PC-3 (cell line): Measurements from ENCODE around the gene CYP2A7. TPM values are rescaled to one million over a fixed set of nuclear protein-coding genes. Genes with fewer than 3 reads are reported as not detected.
"Not testable (repeated sequence)": the region's sequence is repeated elsewhere in the genome, so short reads cannot be mapped to it uniquely, and the experiment has no call there.

ENCODE experiments used
- ATAC-seq: fragments of 200-7000 bp; cut with Tn5 transposase; 2 replicates; pipeline ENCODE4 v1.9.1; 2020; ENCODE audit warnings: mild to moderate bottlenecking, moderate library complexity
- BruUV-seq: library from RNA; stranded (reverse); fragments of 400-500 nt; replicated peaks from 2 replicates; lab custom pipeline; 2021; lab: Mats Ljungman, UMichigan
- CTCF ChIA-PET: fragments of 300-600 bp; sonication (Branson Sonifier 250); formaldehyde crosslinking; loops from one replicate; lab custom pipeline; 2022; ENCODE audit warnings: antibody characterized with exemption; lab: Charles Lee
- POLR2A ChIA-PET: fragments of 300-600 bp; sonication (Branson Sonifier 250); formaldehyde crosslinking; loops from one replicate; lab custom pipeline; 2022; ENCODE audit warnings: antibody characterized with exemption; ENCODE audit not compliant: unreplicated experiment; lab: Charles Lee
- DNase-seq: peaks from one replicate; pipeline ENCODE4 v3.0.0-alpha.2; 2015
- H2AFZ ChIP-seq: fragments of 300-600 bp; sonication (generic); 2 replicates; pipeline ENCODE4 v1.6.0; 2016; ENCODE audit warnings: antibody characterized with exemption, low read length
- H3F3A ChIP-seq: fragments of 300-600 bp; sonication (generic); one replicate; pipeline ENCODE4 v1.6.0; 2017; ENCODE audit warnings: antibody characterized with exemption, low read length, control low read depth, mild to moderate bottlenecking; ENCODE audit not compliant: unreplicated experiment
- H3K27ac ChIP-seq: fragments of 300-600 bp; sonication (generic); 2 replicates; pipeline ENCODE4 v1.5.1; 2016; ENCODE audit warnings: mild to moderate bottlenecking, low read length
- H3K27me3 ChIP-seq: fragments of 300-600 bp; sonication (generic); 2 replicates; pipeline ENCODE4 v1.6.1; 2016; ENCODE audit warnings: low read length, mixed read lengths
- H3K36me3 ChIP-seq: fragments of 300-600 bp; sonication (generic); 2 replicates; pipeline ENCODE4 v1.6.1; 2016; ENCODE audit warnings: low read depth, mixed run types, low read length, mixed read lengths
- H3K4me1 ChIP-seq: fragments of 300-600 bp; sonication (generic); 2 replicates; pipeline ENCODE4 v1.5.1; 2016; ENCODE audit warnings: low read length; ENCODE audit not compliant: insufficient read depth
- H3K4me2 ChIP-seq: fragments of 300-600 bp; sonication (generic); 2 replicates; pipeline ENCODE4 v1.6.0; 2016; ENCODE audit warnings: low read length
- H3K4me3 ChIP-seq: fragments of 300-600 bp; sonication (generic); 2 replicates; pipeline ENCODE4 v1.5.1; 2016; ENCODE audit warnings: mild to moderate bottlenecking, low read length, mixed read lengths
- H3K79me2 ChIP-seq: fragments of 300-600 bp; sonication (generic); 2 replicates; pipeline ENCODE4 v1.6.1; 2017; ENCODE audit warnings: low read length, mixed read lengths
- H3K9ac ChIP-seq: fragments of 300-600 bp; sonication (generic); 2 replicates; pipeline ENCODE4 v1.6.0; 2016; ENCODE audit warnings: mild to moderate bottlenecking, low read length
- H3K9me2 ChIP-seq: fragments of 300-600 bp; sonication (generic); replicated peaks from 2 replicates; pipeline ENCODE4 v1.6.1; 2016; ENCODE audit warnings: mixed run types, low read length, mixed read lengths
- H3K9me3 ChIP-seq: fragments of 300-600 bp; sonication (generic); 2 replicates; pipeline ENCODE4 v1.6.1; 2016; ENCODE audit warnings: low read length, mixed read lengths
- H4K20me1 ChIP-seq: fragments of 300-600 bp; sonication (generic); 2 replicates; pipeline ENCODE4 v1.6.1; 2016; ENCODE audit warnings: low read length, mixed read lengths
- intact Hi-C: fragments of 100-400 bp; cut with micrococcal nuclease; formaldehyde crosslinking; loops from 2 replicates; pipeline ENCODE4 v1.9.0; 2023
- total RNA-seq: library from RNA; depleted of rRNA; stranded (reverse); fragments of >200 nt; gene quantifications from 2 replicates; pipeline ENCODE4 v1.2.3, GENCODE V29; 2014

CYP2A7 gene
- total RNA-seq, 1 experiment from 2014 or later: not detected

GRCh38 chr19:40901975-40902750, 20.1 kb upstream of the CYP2A7 start:
- H2AFZ ChIP-seq, H4K20me1 ChIP-seq, H3K4me3 ChIP-seq, H3K27ac ChIP-seq, POLR2A ChIA-PET, CTCF ChIA-PET, DNase-seq, H3K9me2 ChIP-seq, H3K79me2 ChIP-seq, H3K27me3 ChIP-seq, H3K4me2 ChIP-seq, BruUV-seq, ATAC-seq, H3F3A ChIP-seq, H3K9me3 ChIP-seq, intact Hi-C loops, H3K9ac ChIP-seq, H3K36me3 ChIP-seq: not testable (repeated sequence)
- peaks cover 11% of the 10 kb centered on the region for H3K4me1 ChIP-seq

- H3K4me1 ChIP-seq: peaks cover 24% of the 10 kb centered on the region
- H2AFZ ChIP-seq, H3K27ac ChIP-seq, DNase-seq, POLR2A ChIA-PET, intact Hi-C loops, H3K9me3 ChIP-seq, H3K4me3 ChIP-seq, H3K4me2 ChIP-seq, H3K36me3 ChIP-seq, BruUV-seq, H3K9me2 ChIP-seq, H3K79me2 ChIP-seq, H4K20me1 ChIP-seq, H3K27me3 ChIP-seq, H3K9ac ChIP-seq, ATAC-seq, CTCF ChIA-PET, H3F3A ChIP-seq: not testable (repeated sequence)
These were observed 18.5 kb upstream of the CYP2A7 start for GRCh38 chr19:40900521-40900920.

DNA sequence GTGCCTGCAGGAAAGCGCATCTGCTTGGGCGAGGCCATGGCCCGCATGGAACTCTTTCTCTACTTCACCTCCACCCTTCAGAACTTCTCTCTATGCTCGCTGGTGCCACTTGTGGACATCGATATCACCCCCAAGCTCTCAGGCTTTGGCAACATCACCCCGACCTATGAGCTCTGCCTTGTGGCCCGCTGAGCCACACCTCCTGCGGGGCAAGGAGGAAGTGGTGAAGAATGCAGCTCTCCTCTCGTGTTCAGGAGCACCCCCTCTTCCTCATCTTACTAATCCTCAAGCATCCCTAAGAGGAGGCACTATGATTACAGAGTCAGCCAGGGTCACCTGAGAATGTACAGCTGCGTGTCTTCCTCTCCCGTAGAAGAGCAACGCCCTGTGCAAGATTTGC, 17.9 kb upstream of the CYP2A7 start:
- H4K20me1 ChIP-seq, H3K79me2 ChIP-seq, ATAC-seq, H3K4me3 ChIP-seq, CTCF ChIA-PET, H3K4me2 ChIP-seq, H3K9me2 ChIP-seq, H3K27me3 ChIP-seq, H3K9me3 ChIP-seq, H2AFZ ChIP-seq, H3F3A ChIP-seq, H3K36me3 ChIP-seq, DNase-seq, H3K27ac ChIP-seq, intact Hi-C loops, BruUV-seq, H3K9ac ChIP-seq, POLR2A ChIA-PET: not testable (repeated sequence)
- peaks cover 21% of the 10 kb centered on the region for H3K4me1 ChIP-seq

- DNase-seq (peak; percentile 75), ATAC-seq (peak; percentile 48)
- H3K9me2 ChIP-seq, intact Hi-C loops, H3K36me3 ChIP-seq, H3K9ac ChIP-seq, CTCF ChIA-PET, BruUV-seq, H3F3A ChIP-seq, H3K79me2 ChIP-seq, H3K9me3 ChIP-seq, H4K20me1 ChIP-seq, H3K4me3 ChIP-seq, H3K27me3 ChIP-seq, H2AFZ ChIP-seq, POLR2A ChIA-PET: not testable (repeated sequence)
- Histone ChIP-seq H3K4me1 (peaks cover 14% of the 10 kb centered on the region; the same call in 1 of the 2 replicates), H3K27ac (peak overlapping the region; percentile 44; the same call in 1 of the 2 replicates), H3K4me2 (peak overlapping the region; percentile 39; the same call in 1 of the 2 replicates)
These were observed 15.1 kb upstream of the CYP2A7 start for GRCh38 chr19:40896843-40897789.
